ENCODE data around the gene HMMR.

GRCh38 chr5:163447191-163447590 lies 13.2 kb upstream of the HMMR start:
- TF ChIP-seq CTCF (IDR thresholded peaks at IDR 0.05; ENCODE audit: low read depth, low read length) (no peak), EZH2phosphoT487 (IDR thresholded peaks at IDR 0.05; ENCODE audit: low read depth) (no peak)
